Left forelimb (tissue), 1 donor: ENCODE data around the gene CA5B.
"Not testable (repeated sequence)": the region's sequence is repeated elsewhere in the genome, so short reads cannot be mapped to it uniquely, and the experiment has no call there.

Experiments used
- DNase-seq: peaks from one replicate; pipeline ENCODE4 v3.0.0-alpha.2; 2018; ENCODE audit warnings: low spot score

Gene CA5B

GRCh38 chrX:15814771-15815365 is 76.8 kb downstream of the CA5B start:
- DNase-seq: no peak

GRCh38 chrX:15815779-15816437 is 77.8 kb downstream of the CA5B start:
- no peak for DNase-seq

- DNase-seq: no peak
These were observed 78.4 kb downstream of the CA5B start for GRCh38 chrX:15816438-15816809.

GRCh38 chrX:15816886-15817285 is 78.8 kb downstream of the CA5B start:
- DNase-seq: no peak

GRCh38 chrX:15820106-15821073 is 82.3 kb downstream of the CA5B start:
- DNase-seq: no peak

- no peak for DNase-seq
These were observed 84.9 kb downstream of the CA5B start for GRCh38 chrX:15822922-15823321.

- no peak for DNase-seq
These were observed 87.9 kb downstream of the CA5B start for GRCh38 chrX:15825936-15826335.

GRCh38 chrX:15829217-15829616 is 91.1 kb downstream of the CA5B start:
- DNase-seq: no peak

- not testable (repeated sequence) for DNase-seq
These were observed 93.3 kb downstream of the CA5B start for GRCh38 chrX:15831347-15831746.

- DNase-seq: no peak
These were observed 96.0 kb downstream of the CA5B start for GRCh38 chrX:15834053-15834452.

- DNase-seq: no peak
These were observed 96.9 kb downstream of the CA5B start for GRCh38 chrX:15834827-15835595.
